Mesodermal cell (in vitro differentiated cells): ENCODE data around the gene PCDH9.
"Not testable (repeated sequence)": the region's sequence is repeated elsewhere in the genome, so short reads cannot be mapped to it uniquely, and the experiment has no call there.

Experiments used
- H3K27ac ChIP-seq: 2 replicates; pipeline ENCODE4 v1.7.0; 2013; ENCODE audit warnings: mild to moderate bottlenecking, low read depth, low read length, moderate library complexity; ENCODE audit not compliant: severe bottlenecking
- H3K36me3 ChIP-seq: 2 replicates; pipeline ENCODE4 v1.7.1; 2013; ENCODE audit warnings: mild to moderate bottlenecking, low read length, moderate library complexity; ENCODE audit not compliant: control insufficient read depth, insufficient read depth
- H3K4me1 ChIP-seq: one replicate; pipeline ENCODE4 v1.7.1; 2013; ENCODE audit warnings: mild to moderate bottlenecking, low read length; ENCODE audit not compliant: insufficient read depth, control insufficient read depth, poor library complexity, severe bottlenecking
- H3K4me3 ChIP-seq: 2 replicates; pipeline ENCODE4 v1.7.0; 2013; ENCODE audit warnings: low read length, control low read depth, mild to moderate bottlenecking; ENCODE audit not compliant: insufficient read depth, poor library complexity, severe bottlenecking; ENCODE audit errors: extremely low read depth
- H3K9me3 ChIP-seq: 2 replicates; pipeline ENCODE4 v1.7.1; 2013; ENCODE audit warnings: mild to moderate bottlenecking, low read length, moderate library complexity; ENCODE audit not compliant: control insufficient read depth
- WGBS, 2 experiments: methylation state at CpG; one replicate each; pipeline ENCODE4 v1.1.5; 2013; ENCODE audit warnings: missing lambda C conversion rate in 2 of 2; ENCODE audit not compliant: insufficient coverage in 2 of 2; 5-methylcytosine and 5-hydroxymethylcytosine counted together

The PCDH9 gene

GRCh38 chr13:66312312-66313087, 917.6 kb downstream of the PCDH9 start:
- WGBS, 2 experiments = 88 to 100% methylated on average over 3 to 5 of the region's 10 CpGs
- Histone ChIP-seq H3K4me3 (no peak overlapping the region), H3K4me1 (no peaks in the 10 kb centered on the region), H3K27ac (no peak overlapping the region), H3K9me3 (no peaks in the 10 kb centered on the region), H3K36me3 (no peaks in the 10 kb centered on the region)

- Histone ChIP-seq H3K36me3 (no peaks in the 10 kb centered on the region), H3K4me3 (no peak overlapping the region), H3K27ac (no peak overlapping the region), H3K9me3 (no peaks in the 10 kb centered on the region), H3K4me1 (no peaks in the 10 kb centered on the region)
- 90% methylated on average over 2 of the region's 5 CpGs; no CpG with 5 or more reads in 1 of the 2 experiments for WGBS, 2 experiments
These were observed 924.0 kb downstream of the PCDH9 start for GRCh38 chr13:66305961-66306617.

DNA sequence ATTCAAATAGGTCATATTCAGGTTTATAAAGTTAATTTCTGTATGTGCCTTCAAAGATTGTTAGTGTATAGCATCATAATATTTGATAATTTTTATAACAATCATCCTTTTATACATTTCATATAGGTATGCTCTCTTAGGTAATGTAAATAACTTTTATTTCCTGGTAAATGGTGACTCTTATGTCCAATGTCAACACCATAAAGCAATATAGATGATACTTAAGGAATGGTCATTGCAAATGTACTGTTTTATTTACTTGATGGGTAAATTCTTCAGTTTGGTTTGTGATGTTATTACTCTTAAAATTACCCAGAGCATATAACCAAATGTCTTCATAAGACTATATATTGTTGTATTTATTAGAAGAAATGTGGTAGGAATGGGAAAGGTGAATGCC, 928.7 kb downstream of the PCDH9 start:
- Histone ChIP-seq H3K9me3 (peaks cover 3% of the 10 kb centered on the region), H3K27ac (no peak overlapping the region), H3K4me1 (no peaks in the 10 kb centered on the region), H3K36me3 (no peaks in the 10 kb centered on the region), H3K4me3 (no peak overlapping the region)

DNA sequence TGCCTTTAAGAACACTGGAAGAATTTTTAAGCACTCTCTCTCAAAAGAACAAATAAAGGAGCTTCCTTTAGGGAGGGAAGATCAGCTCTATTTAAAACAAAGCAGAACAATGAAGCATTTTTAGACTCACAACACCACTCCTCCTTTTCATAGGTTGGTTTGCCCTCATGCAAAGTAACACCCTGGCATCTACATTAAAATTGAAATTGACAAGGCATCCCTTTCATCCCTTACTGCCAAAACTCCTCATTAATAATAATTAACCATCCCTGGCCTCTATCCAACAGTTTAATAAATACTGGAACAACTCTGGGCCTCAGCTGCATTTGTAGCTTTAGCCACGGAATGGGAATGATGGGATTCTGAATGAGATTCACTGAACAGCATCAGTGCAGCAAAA, 929.1 kb downstream of the PCDH9 start:
- Histone ChIP-seq H3K27ac (no peak overlapping the region), H3K4me1 (no peaks in the 10 kb centered on the region), H3K9me3 (peaks cover 3% of the 10 kb centered on the region), H3K36me3 (no peaks in the 10 kb centered on the region), H3K4me3 (no peak overlapping the region)
- no CpG with 5 or more reads among the region's 1 CpG for WGBS, 2 experiments

- Histone ChIP-seq H3K27ac (no peak overlapping the region), H3K4me3 (no peak overlapping the region), H3K9me3 (peaks cover 3% of the 10 kb centered on the region), H3K36me3 (no peaks in the 10 kb centered on the region), H3K4me1 (no peaks in the 10 kb centered on the region)
- WGBS, 2 experiments = no CpG with 5 or more reads among the region's 1 CpG
These were observed 933.3 kb downstream of the PCDH9 start for GRCh38 chr13:66296875-66297274.

GRCh38 chr13:66296328-66296727, 933.8 kb downstream of the PCDH9 start:
- Histone ChIP-seq H3K27ac (no peak overlapping the region), H3K9me3 (peaks cover 3% of the 10 kb centered on the region), H3K4me1 (no peaks in the 10 kb centered on the region), H3K4me3 (no peak overlapping the region), H3K36me3 (no peaks in the 10 kb centered on the region)

DNA sequence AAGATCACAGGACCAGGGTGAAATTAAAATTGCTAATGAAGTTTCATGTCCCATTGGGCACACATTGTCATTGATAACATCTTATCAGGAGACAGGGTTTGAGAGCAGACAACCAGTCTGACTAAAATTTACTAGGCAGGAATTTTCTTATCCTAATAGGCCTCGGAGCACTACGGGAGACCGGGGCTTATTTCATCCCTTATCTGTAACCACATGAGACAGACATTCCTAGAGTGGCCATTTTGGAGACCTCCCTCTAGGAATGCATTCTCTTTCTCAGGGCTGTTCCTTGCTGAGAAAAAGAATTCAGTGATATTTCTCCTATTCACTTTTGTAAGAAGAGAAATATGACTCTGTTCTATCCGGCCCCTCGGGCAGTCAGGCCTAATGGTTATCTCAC, 943.3 kb downstream of the PCDH9 start:
- H3K27ac ChIP-seq, H3K36me3 ChIP-seq, H3K9me3 ChIP-seq, H3K4me1 ChIP-seq, H3K4me3 ChIP-seq: not testable (repeated sequence)
- 88 to 100% methylated on average over 3 to 5 of the region's 5 CpGs for WGBS, 2 experiments

- Histone ChIP-seq H3K4me1 (no peaks in the 10 kb centered on the region), H3K4me3 (no peak overlapping the region), H3K27ac (no peak overlapping the region), H3K36me3 (no peaks in the 10 kb centered on the region), H3K9me3 (peaks cover 3% of the 10 kb centered on the region)
- whole genome bisulfite sequencing, 2 experiments = no CpG with 5 or more reads among the region's 1 CpG
These were observed 954.7 kb downstream of the PCDH9 start for GRCh38 chr13:66275416-66275815.

- no peak overlapping the region for H3K4me3 ChIP-seq
- peaks cover 3% of the 10 kb centered on the region for H3K9me3 ChIP-seq
- H3K27ac ChIP-seq = no peak overlapping the region
- H3K36me3 ChIP-seq = no peaks in the 10 kb centered on the region
- no CpG with 5 or more reads among the region's 1 CpG for WGBS, 2 experiments
- H3K4me1 ChIP-seq = no peaks in the 10 kb centered on the region
These were observed 957.1 kb downstream of the PCDH9 start for GRCh38 chr13:66273011-66273410.

DNA sequence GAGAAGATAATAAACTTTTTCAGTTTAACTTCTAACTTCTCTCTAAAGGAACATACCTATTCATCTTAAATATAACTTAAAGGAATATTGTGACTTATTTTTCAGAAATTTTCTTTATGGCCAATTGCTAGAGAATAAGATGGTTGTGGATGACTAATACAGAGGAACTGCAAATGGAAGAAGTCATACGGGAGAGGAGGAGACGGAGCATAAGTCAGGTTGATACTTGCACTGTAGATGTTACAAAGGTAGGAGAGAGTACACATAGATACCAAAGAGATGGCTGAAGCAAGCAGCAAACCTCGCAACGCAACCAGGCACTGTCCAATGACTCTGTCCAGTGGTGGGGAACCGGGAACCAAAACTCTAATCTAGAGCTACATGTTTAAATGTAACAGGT, 963.4 kb downstream of the PCDH9 start:
- Histone ChIP-seq H3K9me3 (no peaks in the 10 kb centered on the region), H3K4me1 (no peaks in the 10 kb centered on the region), H3K36me3 (no peaks in the 10 kb centered on the region), H3K4me3 (no peak overlapping the region), H3K27ac (no peak overlapping the region)
- 91 to 93% methylated on average over 4 of the region's 5 CpGs for WGBS, 2 experiments

DNA sequence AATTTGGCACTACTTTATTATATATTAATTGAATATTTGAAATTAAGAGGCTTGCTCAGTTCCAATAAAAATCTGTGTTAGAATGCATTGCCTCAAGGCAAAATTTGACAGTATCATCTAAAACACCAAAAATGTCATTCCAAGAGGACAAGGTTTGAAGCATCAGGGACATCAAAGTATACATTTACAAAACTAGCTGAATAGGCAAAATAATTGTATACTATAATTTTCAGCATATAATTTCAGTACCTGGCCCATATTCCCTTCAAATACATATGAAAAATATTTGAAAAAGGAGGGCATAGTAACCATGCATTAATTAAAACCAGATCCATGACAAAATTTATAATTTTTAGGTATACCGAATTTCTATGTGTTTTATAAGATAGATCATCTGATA, 963.8 kb downstream of the PCDH9 start:
- Histone ChIP-seq H3K9me3 (no peaks in the 10 kb centered on the region), H3K36me3 (no peaks in the 10 kb centered on the region), H3K4me3 (no peak overlapping the region), H3K4me1 (no peaks in the 10 kb centered on the region), H3K27ac (no peak overlapping the region)
- no CpG with 5 or more reads among the region's 1 CpG for WGBS, 2 experiments
